ENCODE results near the gene ZNF396.

ZNF396 gene

DNA sequence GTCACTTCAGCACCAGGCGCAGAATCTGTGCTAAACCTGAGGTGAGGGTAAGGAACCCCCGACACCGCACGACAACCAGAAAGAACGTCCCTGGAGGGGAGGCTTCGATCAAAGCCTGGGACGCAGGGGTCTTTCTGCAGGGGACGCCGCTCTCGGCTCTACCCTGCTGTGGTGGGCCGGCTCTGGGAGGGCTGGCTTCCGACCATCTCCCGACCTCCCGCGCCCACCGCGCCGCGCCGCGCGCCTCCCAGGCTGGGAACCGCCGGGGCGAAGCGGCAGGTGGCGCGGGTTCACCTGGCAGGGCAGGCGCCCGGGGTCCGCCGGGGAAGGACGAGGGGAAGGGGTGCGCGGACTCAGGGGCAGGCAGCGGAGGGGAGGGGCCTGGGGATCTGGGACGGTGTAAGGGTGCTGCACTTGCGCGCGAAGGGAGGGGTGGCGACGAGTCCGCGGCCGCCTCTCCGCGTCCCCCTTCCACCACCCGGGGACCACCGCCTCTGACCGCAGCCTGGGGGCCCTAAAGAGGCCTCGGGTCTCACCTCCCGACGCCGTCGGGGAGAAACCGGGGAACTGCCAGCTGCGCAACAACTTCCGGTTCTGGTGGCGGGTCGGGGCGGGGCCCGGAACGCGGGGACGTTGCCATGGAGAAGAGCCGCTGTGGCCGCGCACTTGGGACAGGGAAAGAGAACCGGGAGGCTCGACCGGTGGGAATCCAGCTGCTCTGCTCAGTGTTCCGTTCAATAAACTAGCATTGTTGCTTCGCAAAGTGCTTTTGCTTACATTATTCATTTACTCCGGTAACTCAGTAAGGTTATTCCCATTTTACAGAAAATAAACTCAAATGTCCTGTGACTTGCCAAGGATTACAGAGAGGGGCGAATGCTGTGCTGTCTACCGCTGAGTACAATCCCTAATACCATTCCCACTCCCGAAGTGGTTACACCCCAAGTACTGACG, at the start of gene ZNF396:
Gene ZNF396, minus strand, starts transcription at position 596 of the 954 bp plus-strand sequence. CDS start 3,045 bp downstream, outside the sequence.
- peak within 1 kb of the TSS; percentile 66 for H3K4me3 ChIP-seq (ENCODE audit: low read depth, low read length)
- TF ChIP-seq POLR2A (IDR thresholded peaks at IDR 0.05; ENCODE audit: extremely low read depth, insufficient read length) = no peak
- TF ChIP-seq MYC (IDR thresholded peaks at IDR 0.05; ENCODE audit: low read depth, low read length) = no peak
- no peak for TF ChIP-seq MAX (IDR thresholded peaks at IDR 0.05; ENCODE audit: low read depth, low read length)
- no peak for TF ChIP-seq CTCF (IDR thresholded peaks at IDR 0.05; ENCODE audit: low read depth, low read length)
- peak; percentile 71 for DNase-seq (ENCODE audit: low read depth)

- no peak for TF ChIP-seq MAX (IDR thresholded peaks at IDR 0.05; ENCODE audit: low read depth, low read length)
- no peak for DNase-seq (ENCODE audit: low read depth)
These were observed 49.6 kb upstream of the ZNF396 start for GRCh38 chr18:35426786-35427185.

DNA sequence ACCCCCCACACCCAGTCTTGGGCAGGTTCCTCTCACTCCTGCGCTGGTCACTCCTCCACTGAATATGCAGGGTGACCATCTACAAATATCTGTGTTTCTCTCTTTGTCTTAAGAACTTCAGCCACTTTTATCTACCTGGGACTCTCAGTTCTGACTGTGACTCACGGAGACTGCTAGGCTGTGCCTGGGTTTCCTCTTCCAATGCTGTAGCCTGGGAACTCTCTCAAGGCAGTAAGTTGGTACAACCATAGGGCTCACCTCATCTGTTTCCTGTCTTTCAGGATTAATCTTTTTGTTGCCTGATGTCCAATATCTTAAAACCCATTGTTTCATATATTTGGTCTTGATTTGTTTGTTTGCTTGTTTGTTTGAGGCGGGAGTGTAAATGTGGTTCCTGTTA, 47.2 kb upstream of the ZNF396 start:
- H3K4me3 ChIP-seq (ENCODE audit: low read depth, low read length) = no peak overlapping the region
- TF ChIP-seq CTCF (IDR thresholded peaks at IDR 0.05; ENCODE audit: low read depth, low read length) (no peak), MYC (IDR thresholded peaks at IDR 0.05; ENCODE audit: low read depth, low read length) (no peak), POLR2A (IDR thresholded peaks at IDR 0.05; ENCODE audit: extremely low read depth, insufficient read length) (no peak)
- DNase-seq (ENCODE audit: low read depth) = no peak

More at GRCh38 chr18:35426786-35427185, 49.6 kb upstream of the ZNF396 start:
- no peak overlapping the region for H3K4me3 ChIP-seq (ENCODE audit: low read depth, low read length)

GRCh38 chr18:35422237-35422636, 45.1 kb upstream of the ZNF396 start:
- no peak for TF ChIP-seq POLR2A (IDR thresholded peaks at IDR 0.05; ENCODE audit: extremely low read depth, insufficient read length)
- TF ChIP-seq MAX (IDR thresholded peaks at IDR 0.05; ENCODE audit: low read depth, low read length) = no peak
- TF ChIP-seq CTCF (IDR thresholded peaks at IDR 0.05; ENCODE audit: low read depth, low read length) = no peak
- no peak for TF ChIP-seq MYC (IDR thresholded peaks at IDR 0.05; ENCODE audit: low read depth, low read length)
- DNase-seq (ENCODE audit: low read depth) = no peak
- no peak overlapping the region for H3K4me3 ChIP-seq (ENCODE audit: low read depth, low read length)

DNA sequence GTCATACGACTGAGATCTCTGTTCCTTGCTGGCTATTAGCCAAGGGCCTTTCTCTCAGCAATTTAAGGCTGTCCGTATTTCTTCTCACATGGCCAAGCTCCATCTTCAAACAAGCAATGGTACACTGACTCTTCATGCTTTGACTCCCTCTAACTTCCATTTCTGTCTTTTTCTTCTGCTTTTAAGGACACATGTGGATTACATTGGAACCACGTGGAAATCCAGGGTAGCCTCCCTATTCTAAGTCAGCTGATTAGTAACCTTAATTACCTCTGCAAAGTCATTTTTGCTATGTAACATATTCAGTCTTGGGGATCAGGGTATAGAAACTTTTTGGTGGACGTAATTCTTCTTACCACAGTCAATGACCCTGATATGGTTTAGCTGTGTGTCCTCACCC, 41.5 kb upstream of the ZNF396 start:
- TF ChIP-seq CTCF (IDR thresholded peaks at IDR 0.05; ENCODE audit: low read depth, low read length) (no peak), POLR2A (IDR thresholded peaks at IDR 0.05; ENCODE audit: extremely low read depth, insufficient read length) (no peak), MAX (IDR thresholded peaks at IDR 0.05; ENCODE audit: low read depth, low read length) (no peak), MYC (IDR thresholded peaks at IDR 0.05; ENCODE audit: low read depth, low read length) (no peak)
- no peak for DNase-seq (ENCODE audit: low read depth)
- no peak overlapping the region for H3K4me3 ChIP-seq (ENCODE audit: low read depth, low read length)

DNA sequence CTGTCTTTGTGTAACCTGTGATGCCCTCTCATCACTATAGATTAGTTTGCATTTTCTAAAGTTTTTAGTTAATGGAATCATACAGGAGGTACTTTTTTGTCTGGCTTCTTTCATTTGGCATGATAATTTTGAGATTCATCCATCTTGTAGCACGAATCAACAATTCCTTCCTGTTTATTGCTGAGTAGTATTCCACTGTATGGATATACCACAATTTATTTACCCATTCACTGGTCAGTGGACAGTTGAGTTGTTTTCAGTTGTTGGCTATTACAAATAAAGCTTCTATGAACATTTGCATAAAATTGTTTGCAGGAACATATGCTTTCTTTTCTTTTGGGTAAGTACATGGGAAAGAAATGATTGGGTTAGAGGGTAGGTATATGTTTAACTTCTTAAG, 40.1 kb upstream of the ZNF396 start:
- DNase-seq (ENCODE audit: low read depth) = no peak
- TF ChIP-seq MYC (IDR thresholded peaks at IDR 0.05; ENCODE audit: low read depth, low read length) (no peak), POLR2A (IDR thresholded peaks at IDR 0.05; ENCODE audit: extremely low read depth, insufficient read length) (no peak), CTCF (IDR thresholded peaks at IDR 0.05; ENCODE audit: low read depth, low read length) (no peak)
- no peak overlapping the region for H3K4me3 ChIP-seq (ENCODE audit: low read depth, low read length)

Data from NB4 (cell line).